Spleen (tissue), 11 donors: Measurements from ENCODE around the gene TM9SF3. TPM values are rescaled to one million over a fixed set of nuclear protein-coding genes. Genes with fewer than 3 reads are reported as not detected.

Source experiments
- DNase-seq: peaks from one replicate; pipeline ENCODE4 v3.0.0-alpha.2; 2020
- H3K27ac ChIP-seq, 8 donors: fragments of 200-600 bp; sonication (generic) in 7 of 8; 1 replicate in 4 of 8; 2 replicates in 4 of 8; pipeline versions ENCODE4 v1.5.0 to v1.8.0; 2016 to 2021; ENCODE audit warnings: inconsistent platforms in 4 of 8, mild to moderate bottlenecking in 4 of 8, moderate library complexity in 1 of 8
- H3K27me3 ChIP-seq, 7 donors: fragments of 200-600 bp; sonication (generic) in 6 of 7; replicated peaks in 1 of 7; 1 replicate in 4 of 7; 2 replicates in 3 of 7; pipeline versions ENCODE4 v1.5.0 to v1.8.0; 2016 to 2021; ENCODE audit warnings: inconsistent platforms in 3 of 7, mild to moderate bottlenecking in 1 of 7
- H3K36me3 ChIP-seq, 6 donors: fragments of 200-600 bp; sonication (generic) in 5 of 6; 1 replicate in 4 of 6; 2 replicates in 2 of 6; pipeline versions ENCODE4 v1.5.0 to v1.8.0; 2016 to 2021; ENCODE audit warnings: inconsistent platforms in 2 of 6
- H3K4me1 ChIP-seq, 6 donors: fragments of 200-600 bp; sonication (generic) in 5 of 6; 1 replicate in 3 of 6; 2 replicates in 3 of 6; pipeline versions ENCODE4 v1.5.0 to v1.8.0; 2016 to 2021; ENCODE audit warnings: inconsistent platforms in 3 of 6
- H3K4me3 ChIP-seq, 8 donors: fragments of 200-600 bp; sonication (generic) in 7 of 8; 1 replicate in 4 of 8; 2 replicates in 4 of 8; pipeline versions ENCODE4 v1.5.0 to v1.8.0; 2016 to 2021; ENCODE audit warnings: inconsistent platforms in 4 of 8, mild to moderate bottlenecking in 4 of 8, moderate library complexity in 2 of 8
- H3K9me3 ChIP-seq, 8 donors: fragments of 200-600 bp; sonication (generic) in 7 of 8; 1 replicate in 4 of 8; 2 replicates in 4 of 8; pipeline versions ENCODE4 v1.5.0 to v1.8.0; 2016 to 2021; ENCODE audit warnings: inconsistent platforms in 4 of 8
- CTCF ChIP-seq, 11 experiments: fragments of 200-600 bp in 7 of 11; fragments of 450-650 bp in 4 of 11; sonication (generic) in 4 of 11; IDR thresholded peaks in 8 of 11; conservative IDR thresholded peaks in 3 of 11; 1 replicate in 7 of 11; 2 replicates in 4 of 11; pipeline versions ENCODE4 v1.4.0 to v1.8.0; 2016 to 2021; ENCODE audit warnings: antibody characterized with exemption in 11 of 11, inconsistent platforms in 4 of 11, mild to moderate bottlenecking in 1 of 11
- POLR2A ChIP-seq, 3 donors: fragments of 450-650 bp; IDR thresholded peaks; one replicate each; pipeline ENCODE4 v1.5.1; 2017; ENCODE audit warnings: antibody characterized with exemption in 3 of 3, mild to moderate bottlenecking in 1 of 3
- POLR2AphosphoS5 ChIP-seq, 3 donors: sonication (generic); formaldehyde crosslinking; IDR thresholded peaks; one replicate each; pipeline ENCODE4 v1.5.1; 2017; ENCODE audit warnings: antibody characterized with exemption in 3 of 3
- WGBS, 5 donors: extraction: QIAGEN DNeasy Blood & Tissue Kit in 3 of 5; methylation state at CpG; one replicate each; pipeline versions ENCODE4 v1.1.5 to v1.1.7; 2013 to 2018; 5-methylcytosine and 5-hydroxymethylcytosine counted together
- intact Hi-C: fragments of 100-400 bp; cut with DNase I; formaldehyde crosslinking; loops from one replicate; pipeline ENCODE4 v1.15.0; 2023; ENCODE audit warnings: low total_unique reads
- polyA plus RNA-seq, 3 donors: library from polyadenylated mRNA; stranded (reverse); fragments of 200-250 nt; gene quantifications; one replicate each; pipeline ENCODE4 v1.2.1, GENCODE V29; 2013
- total RNA-seq, 7 donors: library from RNA; depleted of rRNA in 3 of 7; stranded (reverse); fragments of >200 nt in 3 of 7; fragmentation: NEBNext Ultra II Directional in 4 of 7; extraction: Animal tissue kit (Norgen Biotek cat#: 25700) in 4 of 7; gene quantifications; one replicate each; pipeline versions ENCODE4 v1.1.0 to v1.2.1, GENCODE V29; 2016 to 2021
- donor health status: healthy with polysubstance abuse.
- donor health status: DM: no; HTN: no; CAD: no; lungs with moderate emphysema.
- donor health status: DM: no; HTN: no; CAD: no.
- donor health status: Bipolar disorder and iron deficiency.
- donor health status: healthy.
- donor health status: DM: no; HTN: no; CAD: no.
- donor health status: DM: yes; HTN: yes; CAD: no.

Gene TM9SF3
- total and polyA plus RNA-seq, 10 donors, result 13.2 to 107 (median 76.7) TPM

GRCh38 chr10:96517284-96517683 is 69.5 kb downstream of the TM9SF3 start:
- 88 to 97% (median 94%) methylated on average over 1 of the region's 1 CpG for WGBS, 5 donors
- Histone ChIP-seq H3K36me3 (peaks cover 0 to 41% (median 20%) of the 10 kb centered on the region in 6 donors), H3K4me1 (peaks cover 17 to 25% (median 22%) of the 10 kb centered on the region in 6 donors), H3K4me3 (no peak overlapping the region), H3K9me3 (no peaks in the 10 kb centered on the region), H3K27me3 (peaks cover 0 to 33% (median 18%) of the 10 kb centered on the region in 7 donors), H3K27ac (no peak overlapping the region)
- TF ChIP-seq CTCF (IDR thresholded peaks at IDR 0.05 in 8 of 11, conservative IDR thresholded peaks at IDR 0.05 in 3 of 11) (no peak), POLR2A (IDR thresholded peaks at IDR 0.05) (no peak), POLR2AphosphoS5 (IDR thresholded peaks at IDR 0.05) (no peak)
- DNase-seq, result no peak
- intact Hi-C loops, result no loop called here

GRCh38 chr10:96516337-96516736 is 70.5 kb downstream of the TM9SF3 start:
- peaks cover 0 to 32% (median 11%) of the 10 kb centered on the region in 6 donors for H3K36me3 ChIP-seq
- no peak overlapping the region for H3K4me3 ChIP-seq
- intact Hi-C loops, result no loop called here
- no peak for DNase-seq
- H3K4me1 ChIP-seq, result peaks cover 19 to 32% (median 24%) of the 10 kb centered on the region in 6 donors
- 89 to 94% (median 89%) methylated on average over 2 of the region's 2 CpGs for WGBS, 5 donors
- H3K9me3 ChIP-seq, result no peaks in the 10 kb centered on the region
- H3K27ac ChIP-seq, result no peak overlapping the region
- TF ChIP-seq POLR2AphosphoS5 (IDR thresholded peaks at IDR 0.05) (peak in 1 of 3 donors; percentile 22), POLR2A (IDR thresholded peaks at IDR 0.05) (no peak)
- H3K27me3 ChIP-seq, result peaks cover 0 to 42% (median 20%) of the 10 kb centered on the region in 7 donors

GRCh38 chr10:96513698-96514561 is 72.9 kb downstream of the TM9SF3 start, which contains the start of gene TLL2:
TSS of gene TLL2 (minus strand) at chr10:96513926. CDS start at chr10:96513685, 241 bp downstream.
- intact Hi-C loops, result loop anchor here (5.0 kb wide), 1 partner anchor 117 kb away; no protein-coding TSS in a partner anchor
- Histone ChIP-seq H3K9me3 (no peaks in the 10 kb centered on the region), H3K27me3 (peaks cover 0 to 44% (median 20%) of the 10 kb centered on the region in 7 donors), H3K27ac (peak within 1 kb of the TSS in 4 of 8 donors; percentile 37 to 58 (median 40)), H3K4me1 (peaks cover 19 to 32% (median 24%) of the 10 kb centered on the region in 6 donors), H3K36me3 (peaks cover 0 to 9% (median 0%) of the 10 kb centered on the region in 6 donors), H3K4me3 (peak within 1 kb of the TSS; percentile 46 to 72 (median 58))
- WGBS, 5 donors, result 2 to 5% (median 2%) methylated on average over 22 to 68 of the region's 68 CpGs
- TF ChIP-seq POLR2A (IDR thresholded peaks at IDR 0.05), result no peak
- TF ChIP-seq CTCF (IDR thresholded peaks at IDR 0.05 in 8 of 11, conservative IDR thresholded peaks at IDR 0.05 in 3 of 11), result peak; percentile 50 to 86 (median 73)
- TF ChIP-seq POLR2AphosphoS5 (IDR thresholded peaks at IDR 0.05), result peak; percentile 58 to 86 (median 83)
- DNase-seq, result peak; percentile 93

- no peak for DNase-seq
- peak overlapping the region; percentile 46 to 72 (median 58) for H3K4me3 ChIP-seq
- H3K9me3 ChIP-seq, result no peaks in the 10 kb centered on the region
- TF ChIP-seq CTCF (IDR thresholded peaks at IDR 0.05 in 8 of 11, conservative IDR thresholded peaks at IDR 0.05 in 3 of 11) (no peak), POLR2AphosphoS5 (IDR thresholded peaks at IDR 0.05) (no peak), POLR2A (IDR thresholded peaks at IDR 0.05) (no peak)
- H3K36me3 ChIP-seq, result peaks cover 0 to 6% (median 0%) of the 10 kb centered on the region in 6 donors
- 0 to 2% (median 0%) methylated on average over 13 to 31 of the region's 31 CpGs for WGBS, 5 donors
- H3K27ac ChIP-seq, result peak overlapping the region in 4 of 8 donors; percentile 37 to 58 (median 40)
- H3K4me1 ChIP-seq, result peaks cover 19 to 32% (median 24%) of the 10 kb centered on the region in 6 donors
- intact Hi-C loops, result loop anchor here (5.0 kb wide), 1 partner anchor 116 kb away; no protein-coding TSS in a partner anchor
- peaks cover 0 to 44% (median 20%) of the 10 kb centered on the region in 7 donors for H3K27me3 ChIP-seq
Observed at GRCh38 chr10:96513305-96513697, 73.5 kb downstream of the TM9SF3 start.
